K562 (cell line): ENCODE measurements around the gene PCSK6. TPM values are rescaled to one million over a fixed set of nuclear protein-coding genes. Genes with fewer than 3 reads are reported as not detected.

ENCODE experiments used
- ATAC-seq: fragments of 200-7000 bp; cut with Tn5 transposase; 3 replicates; pipeline ENCODE4 v1.9.1; 2020; ENCODE audit warnings: moderate library complexity
- BruUV-seq: library from RNA; stranded (reverse); fragments of 400-500 nt; replicated peaks from 2 replicates; lab custom pipeline; 2021; lab: Mats Ljungman, UMichigan
- CTCF ChIA-PET: fragments of 300-600 bp; formaldehyde crosslinking; extraction: SDS; loops from one replicate; lab custom pipeline; 2021; ENCODE audit warnings: low intra/inter-chr PET ratio; lab: Yijun Ruan, JAX
- POLR2A ChIA-PET: fragments of 300-600, 350-650 bp; sonication (Branson Sonifier 250); formaldehyde crosslinking; extraction: SDS; loops from one replicate; lab custom pipeline; 2021; ENCODE audit warnings: antibody characterized with exemption, inconsistent platforms; lab: Yijun Ruan, JAX
- DNase-seq, 4 experiments: peaks; one replicate each; pipeline versions ENCODE4 v3.0.0 to v3.0.0-alpha.2; 2011 to 2018; ENCODE audit warnings: low spot score in 3 of 4, mixed read lengths in 3 of 4; ENCODE audit errors: extremely low read depth in 1 of 4
- FAIRE-seq: peaks from 2 replicates; lab custom pipeline; 2011; peaks lifted over from hg19 to GRCh38; lab: Jason Lieb, UNC
- H2AFZ ChIP-seq: 2 replicates; pipeline ENCODE4 v1.6.0; 2011; ENCODE audit warnings: low read depth, low read length, control low read depth, inconsistent platforms
- H3K27ac ChIP-seq: fragments of 200-600 bp; 3 replicates; pipeline ENCODE4 v1.8.0; 2011; ENCODE audit warnings: low read depth, mild to moderate bottlenecking, control low read depth, inconsistent platforms, low read length, moderate library complexity, mixed read lengths; ENCODE audit errors: extremely low read depth
- H3K27me3 ChIP-seq, 2 experiments: fragments of 300-600 bp in 1 of 2; 2 replicates in 1 of 2; 3 replicates in 1 of 2; pipeline versions ENCODE4 v1.6.0 to v1.8.0; 2011; ENCODE audit warnings: inconsistent platforms in 2 of 2, low read length in 2 of 2, mild to moderate bottlenecking in 1 of 2, mixed read lengths in 1 of 2, moderate library complexity in 1 of 2; ENCODE audit not compliant: control insufficient read depth in 2 of 2, insufficient read depth in 2 of 2
- H3K36me3 ChIP-seq: fragments of 300-600 bp; 3 replicates; pipeline ENCODE4 v1.8.0; 2011; ENCODE audit warnings: mild to moderate bottlenecking, low read length, inconsistent platforms; ENCODE audit not compliant: control insufficient read depth, insufficient read depth
- H3K4me1 ChIP-seq, 2 experiments: fragments of 200-600 bp in 1 of 2; replicated peaks in 1 of 2; 2 replicates in 1 of 2; 3 replicates in 1 of 2; pipeline versions ENCODE4 v1.5.1 to v1.8.0; 2011; ENCODE audit warnings: inconsistent platforms in 2 of 2, low read length in 2 of 2, mild to moderate bottlenecking in 1 of 2, mixed read lengths in 1 of 2, moderate library complexity in 1 of 2; ENCODE audit not compliant: control insufficient read depth in 2 of 2, insufficient read depth in 2 of 2
- H3K4me2 ChIP-seq: 2 replicates; pipeline ENCODE4 v1.6.1; 2011; ENCODE audit warnings: low read length, control low read depth, inconsistent platforms, mixed read lengths; ENCODE audit not compliant: insufficient read depth
- H3K4me3 ChIP-seq: fragments of 200-600 bp; sonication (generic), shearing (Covaris generic); 2 replicates; pipeline ENCODE4 v1.5.1; 2016; ENCODE audit warnings: control low read depth, inconsistent platforms
- H3K79me2 ChIP-seq: fragments of 200-600 bp; 3 replicates; pipeline ENCODE4 v1.8.0; 2011; ENCODE audit warnings: low read length, inconsistent platforms; ENCODE audit not compliant: control insufficient read depth, insufficient read depth
- H3K9ac ChIP-seq, 2 experiments: 2 replicates each; pipeline versions ENCODE4 v1.6.0 to v1.6.1; 2011; ENCODE audit warnings: low read depth in 2 of 2, low read length in 2 of 2, control low read depth in 1 of 2, inconsistent platforms in 1 of 2, mild to moderate bottlenecking in 1 of 2, mixed read lengths in 1 of 2; ENCODE audit not compliant: insufficient read depth in 1 of 2
- H3K9me1 ChIP-seq: one replicate; pipeline ENCODE4 v1.6.0; 2011; ENCODE audit warnings: inconsistent platforms, mild to moderate bottlenecking, low read length, moderate library complexity; ENCODE audit not compliant: control insufficient read depth, insufficient read depth
- H3K9me3 ChIP-seq: replicated peaks from 2 replicates; pipeline ENCODE4 v1.5.1; 2011; ENCODE audit warnings: low read depth, low read length, inconsistent platforms; ENCODE audit not compliant: control insufficient read depth, insufficient read depth
- H4K20me1 ChIP-seq: replicated peaks from 2 replicates; pipeline ENCODE4 v1.6.1; 2011; ENCODE audit warnings: low read length, inconsistent platforms, mixed read lengths; ENCODE audit not compliant: control insufficient read depth, insufficient read depth
- ESRRA ChIP-seq: fragments of 450-650 bp; IDR thresholded peaks from 2 replicates; pipeline ENCODE4 v1.6.1; 2014; ENCODE audit warnings: low read depth, mild to moderate bottlenecking, moderate library complexity, borderline replicate concordance
- HDAC1 ChIP-seq, 2 experiments: fragments of 450-650 bp; IDR thresholded peaks; 2 replicates each; pipeline ENCODE4 v1.6.1; 2016 to 2017; ENCODE audit warnings: inconsistent platforms in 1 of 2, mild to moderate bottlenecking in 1 of 2, moderate library complexity in 1 of 2
- LCOR ChIP-seq: sonication (generic); formaldehyde crosslinking; IDR thresholded peaks from 2 replicates; pipeline ENCODE4 v1.8.0; 2022; ENCODE audit warnings: mild to moderate bottlenecking, missing genetic modification reagents
- MNT ChIP-seq, 2 experiments: fragments of 450-650 bp; conservative IDR thresholded peaks; 2 replicates each; pipeline ENCODE4 v1.6.1; 2017; ENCODE audit warnings: mild to moderate bottlenecking in 2 of 2, moderate library complexity in 2 of 2
- MTA3 ChIP-seq: fragments of 450-650 bp; formaldehyde crosslinking; IDR thresholded peaks from 2 replicates; pipeline ENCODE4 v1.6.1; 2017; ENCODE audit warnings: mild to moderate bottlenecking, borderline replicate concordance
- NCOR1 ChIP-seq: fragments of 450-650 bp; IDR thresholded peaks from 2 replicates; pipeline ENCODE4 v1.6.1; 2016; ENCODE audit warnings: mild to moderate bottlenecking, moderate library complexity
- PKNOX1 ChIP-seq: fragments of 450-650 bp; IDR thresholded peaks from 2 replicates; pipeline ENCODE4 v1.6.1; 2016
- PRMT5 ChIP-seq: sonication (generic); formaldehyde crosslinking; IDR thresholded peaks from 2 replicates; pipeline ENCODE4 v1.5.0; 2020; ENCODE audit warnings: missing genetic modification reagents
- SOX6 ChIP-seq: fragments of 450-650 bp; IDR thresholded peaks from 2 replicates; pipeline ENCODE4 v1.6.1; 2014; ENCODE audit warnings: mild to moderate bottlenecking
- TSHZ1 ChIP-seq: fragments of 250-450 bp; sonication (Bioruptor Pico); IDR thresholded peaks from 2 replicates; pipeline ENCODE4 v1.4.0; 2020; ENCODE audit warnings: mild to moderate bottlenecking, moderate library complexity
- ZFP30 ChIP-seq: fragments of 250-450 bp; sonication (Bioruptor Pico); IDR thresholded peaks from 2 replicates; pipeline ENCODE4 v1.8.0; 2022; ENCODE audit warnings: moderate library complexity, mild to moderate bottlenecking, inconsistent platforms, borderline replicate concordance
- ZKSCAN3 ChIP-seq: fragments of 250-450 bp; sonication (Bioruptor Pico); IDR thresholded peaks from 2 replicates; pipeline ENCODE4 v1.4.0; 2020
- ZNF780A ChIP-seq: fragments of 250-450 bp; sonication (Bioruptor Pico); IDR thresholded peaks from 2 replicates; pipeline ENCODE4 v1.5.0; 2021; ENCODE audit warnings: mild to moderate bottlenecking
- WGBS: fragments of 100-300 bp; shearing (Covaris generic); methylation state at CpG from one replicate; pipeline ENCODE4 v1.1.6; 2016; ENCODE audit warnings: low coverage, mixed read lengths; ENCODE audit not compliant: insufficient coverage; ENCODE audit errors: missing lambda C conversion rate; 5-methylcytosine and 5-hydroxymethylcytosine counted together
- in situ Hi-C: fragments of 300-500 bp; cut with MboI; formaldehyde crosslinking; loops from 4 replicates; pipeline ENCODE4 v1.15.0; 2018; ENCODE audit warnings: inconsistent platforms, mixed read lengths
- intact Hi-C: fragments of 100-400 bp; cut with micrococcal nuclease; formaldehyde crosslinking; loops from 2 replicates; pipeline ENCODE4 v1.14.2; 2022
- polyA plus RNA-seq, 8 experiments: library from polyadenylated mRNA; depleted of rRNA in 4 of 8; stranded (reverse) in 5 of 8; unstranded in 3 of 8; fragments of >200 nt; fragmentation: Nextera tagmentation in 2 of 8; fragmentation: Illumina TruSeq in 1 of 8; extraction: Ambion mirVana in 2 of 8; extraction: Trizol in 1 of 8; gene quantifications; 2 replicates each; pipeline versions ENCODE4 v1.2.1 to v1.2.3, GENCODE V29; 2011 to 2014; ENCODE audit warnings: inconsistent platforms in 1 of 8, missing spikeins in 1 of 8
- total RNA-seq, 7 experiments: library from RNA; depleted of rRNA in 6 of 7; stranded (reverse); fragments of >200 nt in 6 of 7; fragmentation: Illumina TruSeq in 2 of 7; extraction: Trizol in 2 of 7; gene quantifications; 2 replicates each; pipeline versions ENCODE4 v1.2.1 to v1.2.3, GENCODE V29; 2011 to 2021; ENCODE audit warnings: low replicate concordance in 1 of 7
- TF ChIP-seq, protein P1 (sequence below): sonication (generic); IDR thresholded peaks from 2 replicates; pipeline ENCODE4 v1.6.1; 2016

Gene PCSK6
- total and polyA plus RNA-seq, 9 of the 15 experiments (the other 6 are each of a cell fraction or from before 2014, with no cell fraction given) = 2.2 to 32.6 (median 14.5) TPM

GRCh38 chr15:101255615-101256241, 233.8 kb downstream of the PCSK6 start:
- in situ Hi-C loops = loop anchor here (5.0 to 25.0 kb wide), 4 partner anchors 168 to 618 kb away; partner anchors contain the start of gene LRRK1
- Histone ChIP-seq H3K36me3 (no peaks in the 10 kb centered on the region), H3K9ac (no peak overlapping the region), H3K27me3 (0 out of 5 replicates have a peak, but pooled peaks cover 0 to 3% of the 10 kb centered on the region in 2 experiments), H2AFZ (peak overlapping the region; percentile 11; the same call in 1 of the 2 replicates), H3K9me1 (no peaks in the 10 kb centered on the region), H3K4me3 (no peak overlapping the region), H4K20me1 (peaks cover 5% of the 10 kb centered on the region; the same call in 1 of the 2 replicates), H3K27ac (no peak overlapping the region; the same call in 2 of the 3 replicates), H3K9me3 (no peaks in the 10 kb centered on the region), H3K4me2 (peak overlapping the region; percentile 66; the same call in 1 of the 2 replicates), H3K4me1 (peaks cover 19% of the 10 kb centered on the region in 2 experiments), H3K79me2 (peaks cover 3% of the 10 kb centered on the region)
- intact Hi-C loops = loop anchor here (1.0 to 10.0 kb wide), 4 partner anchors 119 to 631 kb away; partner anchors contain the start of gene LRRK1
- BruUV-seq = no TSS peak
- FAIRE-seq (peak; percentile 97), ATAC-seq (peak; percentile 87), DNase-seq (peak; percentile 67 to 94 (median 76))
- WGBS = 4% methylated on average over 8 of the region's 8 CpGs
- CTCF ChIA-PET = interaction anchor here (0.9 to 3.9 kb wide), 2 partner anchors 167 to 240 kb away, joined by 3 to 29 read pairs; no protein-coding TSS in a partner anchor
- POLR2A ChIA-PET = interaction anchor here (0.5 to 2.3 kb wide), 7 partner anchors 9 to 248 kb away, joined by 3 to 16 read pairs (median 4); no protein-coding TSS in a partner anchor
- TF ChIP-seq ZFP30 (CRISPR knock-in tag) (no peak), HDAC1 (IDR thresholded peaks at IDR 0.05) (peak in 1 of 2 experiments; percentile 98; a peak in 2 of 4 replicates), MNT (conservative IDR thresholded peaks at IDR 0.05) (peak; percentile 29 to 84; a peak in 2 of 4 replicates), ZKSCAN3 (CRISPR knock-in tag) (no peak), PRMT5 (CRISPR knock-in tag) (no peak), ZNF780A (CRISPR knock-in tag) (no peak), NCOR1 (peak; percentile 95), SOX6 (peak; percentile 89), TSHZ1 (CRISPR knock-in tag) (no peak), LCOR (CRISPR knock-in tag) (peak; percentile 81), PKNOX1 (peak; percentile 69), MTA3 (peak; percentile 91; the same call in 1 of the 2 replicates), ESRRA (peak; percentile 54; the same call in 1 of the 2 replicates)
- TF ChIP-seq, protein P1, sequence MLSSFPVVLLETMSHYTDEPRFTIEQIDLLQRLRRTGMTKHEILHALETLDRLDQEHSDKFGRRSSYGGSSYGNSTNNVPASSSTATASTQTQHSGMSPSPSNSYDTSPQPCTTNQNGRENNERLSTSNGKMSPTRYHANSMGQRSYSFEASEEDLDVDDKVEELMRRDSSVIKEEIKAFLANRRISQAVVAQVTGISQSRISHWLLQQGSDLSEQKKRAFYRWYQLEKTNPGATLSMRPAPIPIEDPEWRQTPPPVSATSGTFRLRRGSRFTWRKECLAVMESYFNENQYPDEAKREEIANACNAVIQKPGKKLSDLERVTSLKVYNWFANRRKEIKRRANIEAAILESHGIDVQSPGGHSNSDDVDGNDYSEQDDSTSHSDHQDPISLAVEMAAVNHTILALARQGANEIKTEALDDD = peak; percentile 44; the same call in 1 of the 2 replicates
